Kidney epithelial cell (primary cell): Measurements from ENCODE around the gene CRISPLD2. TPM values are rescaled to one million over a fixed set of nuclear protein-coding genes. Genes with fewer than 3 reads are reported as not detected.

ENCODE experiments used
- DNase-seq: peaks from one replicate; pipeline ENCODE4 v3.0.0-alpha.2; 2010; ENCODE audit warnings: low read depth
- H3K27me3 ChIP-seq: 2 replicates; pipeline ENCODE4 v1.6.0; 2011; ENCODE audit warnings: low read length; ENCODE audit not compliant: control insufficient read depth, insufficient read depth
- H3K36me3 ChIP-seq: 2 replicates; pipeline ENCODE4 v1.5.1; 2011; ENCODE audit warnings: low read length; ENCODE audit not compliant: control insufficient read depth, insufficient read depth
- H3K4me3 ChIP-seq: 2 replicates; pipeline ENCODE4 v1.5.1; 2011; ENCODE audit warnings: low read depth, mild to moderate bottlenecking, control low read depth, low read length
- CTCF ChIP-seq: IDR thresholded peaks from 2 replicates; pipeline ENCODE4 v1.5.1; 2011; ENCODE audit warnings: mild to moderate bottlenecking, moderate library complexity, low read length, control low read depth, inconsistent platforms; ENCODE audit not compliant: insufficient read depth, poor library complexity, severe bottlenecking
- total RNA-seq: library from RNA; depleted of rRNA; stranded (reverse); fragments of >200 nt; gene quantifications from 2 replicates; pipeline ENCODE4 v1.2.3, GENCODE V29; 2015

Gene CRISPLD2
- total RNA-seq, 1 donor from 2014 or later, result 2.5 TPM

- no peak overlapping the region for H3K4me3 ChIP-seq
- DNase-seq, result no peak
- no peaks in the 10 kb centered on the region for H3K27me3 ChIP-seq
- H3K36me3 ChIP-seq, result no peaks in the 10 kb centered on the region
- TF ChIP-seq CTCF, result no peak
Observed at GRCh38 chr16:84885342-84885910, 65.6 kb downstream of the CRISPLD2 start.

- H3K27me3 ChIP-seq, result no peaks in the 10 kb centered on the region
- no peak for TF ChIP-seq CTCF
- H3K36me3 ChIP-seq, result no peaks in the 10 kb centered on the region
- no peak for DNase-seq
- no peak overlapping the region for H3K4me3 ChIP-seq
Observed at GRCh38 chr16:84886497-84887090, 66.8 kb downstream of the CRISPLD2 start.

- H3K36me3 ChIP-seq, result no peaks in the 10 kb centered on the region
- H3K4me3 ChIP-seq, result no peak overlapping the region
- TF ChIP-seq CTCF, result no peak
- no peak for DNase-seq
- H3K27me3 ChIP-seq, result no peaks in the 10 kb centered on the region
Observed at GRCh38 chr16:84887207-84887606, 67.4 kb downstream of the CRISPLD2 start.

GRCh38 chr16:84888450-84888849 is 68.7 kb downstream of the CRISPLD2 start:
- DNase-seq, result no peak
- H3K27me3 ChIP-seq, result no peaks in the 10 kb centered on the region
- H3K36me3 ChIP-seq, result no peaks in the 10 kb centered on the region
- TF ChIP-seq CTCF, result no peak
- H3K4me3 ChIP-seq, result no peak overlapping the region

- TF ChIP-seq CTCF, result no peak
- DNase-seq, result no peak
- no peaks in the 10 kb centered on the region for H3K36me3 ChIP-seq
- H3K4me3 ChIP-seq, result no peak overlapping the region
- H3K27me3 ChIP-seq, result no peaks in the 10 kb centered on the region
Observed at GRCh38 chr16:84889066-84889465, 69.3 kb downstream of the CRISPLD2 start.

GRCh38 chr16:84890427-84890826 is 70.6 kb downstream of the CRISPLD2 start:
- no peaks in the 10 kb centered on the region for H3K27me3 ChIP-seq
- H3K4me3 ChIP-seq, result no peak overlapping the region
- no peak for DNase-seq
- H3K36me3 ChIP-seq, result no peaks in the 10 kb centered on the region
- no peak for TF ChIP-seq CTCF
